ENCODE results near the gene FASN. TPM values are rescaled to one million over a fixed set of nuclear protein-coding genes. Genes with fewer than 3 reads are reported as not detected.
A peak's percentile ranks its signal among the peaks of the same experiment; 100 is the strongest.
"Not testable (repeated sequence)": the region's sequence is repeated elsewhere in the genome, so short reads cannot be mapped to it uniquely, and the experiment has no call there.

FASN gene
- total RNA-seq, 2 donors from 2014 or later, result 13.8 to 46.4 TPM

GRCh38 chr17:82042649-82043048 lies 55.4 kb downstream of the FASN start:
- TF ChIP-seq, protein P1, sequence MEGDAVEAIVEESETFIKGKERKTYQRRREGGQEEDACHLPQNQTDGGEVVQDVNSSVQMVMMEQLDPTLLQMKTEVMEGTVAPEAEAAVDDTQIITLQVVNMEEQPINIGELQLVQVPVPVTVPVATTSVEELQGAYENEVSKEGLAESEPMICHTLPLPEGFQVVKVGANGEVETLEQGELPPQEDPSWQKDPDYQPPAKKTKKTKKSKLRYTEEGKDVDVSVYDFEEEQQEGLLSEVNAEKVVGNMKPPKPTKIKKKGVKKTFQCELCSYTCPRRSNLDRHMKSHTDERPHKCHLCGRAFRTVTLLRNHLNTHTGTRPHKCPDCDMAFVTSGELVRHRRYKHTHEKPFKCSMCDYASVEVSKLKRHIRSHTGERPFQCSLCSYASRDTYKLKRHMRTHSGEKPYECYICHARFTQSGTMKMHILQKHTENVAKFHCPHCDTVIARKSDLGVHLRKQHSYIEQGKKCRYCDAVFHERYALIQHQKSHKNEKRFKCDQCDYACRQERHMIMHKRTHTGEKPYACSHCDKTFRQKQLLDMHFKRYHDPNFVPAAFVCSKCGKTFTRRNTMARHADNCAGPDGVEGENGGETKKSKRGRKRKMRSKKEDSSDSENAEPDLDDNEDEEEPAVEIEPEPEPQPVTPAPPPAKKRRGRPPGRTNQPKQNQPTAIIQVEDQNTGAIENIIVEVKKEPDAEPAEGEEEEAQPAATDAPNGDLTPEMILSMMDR (IDR thresholded peaks at IDR 0.05), result no peak
- peaks cover 0 to 4% of the 10 kb centered on the region in 2 donors for H3K4me1 ChIP-seq
- H3K27me3 ChIP-seq, result no peaks in the 10 kb centered on the region
- no peak overlapping the region for H3K27ac ChIP-seq
- H3K36me3 ChIP-seq, result peaks cover 3% of the 10 kb centered on the region
- DNase-seq (ENCODE audit: low spot score), result no peak
- H3K4me3 ChIP-seq, result no peak overlapping the region
- no peaks in the 10 kb centered on the region for H3K9me3 ChIP-seq

DNA sequence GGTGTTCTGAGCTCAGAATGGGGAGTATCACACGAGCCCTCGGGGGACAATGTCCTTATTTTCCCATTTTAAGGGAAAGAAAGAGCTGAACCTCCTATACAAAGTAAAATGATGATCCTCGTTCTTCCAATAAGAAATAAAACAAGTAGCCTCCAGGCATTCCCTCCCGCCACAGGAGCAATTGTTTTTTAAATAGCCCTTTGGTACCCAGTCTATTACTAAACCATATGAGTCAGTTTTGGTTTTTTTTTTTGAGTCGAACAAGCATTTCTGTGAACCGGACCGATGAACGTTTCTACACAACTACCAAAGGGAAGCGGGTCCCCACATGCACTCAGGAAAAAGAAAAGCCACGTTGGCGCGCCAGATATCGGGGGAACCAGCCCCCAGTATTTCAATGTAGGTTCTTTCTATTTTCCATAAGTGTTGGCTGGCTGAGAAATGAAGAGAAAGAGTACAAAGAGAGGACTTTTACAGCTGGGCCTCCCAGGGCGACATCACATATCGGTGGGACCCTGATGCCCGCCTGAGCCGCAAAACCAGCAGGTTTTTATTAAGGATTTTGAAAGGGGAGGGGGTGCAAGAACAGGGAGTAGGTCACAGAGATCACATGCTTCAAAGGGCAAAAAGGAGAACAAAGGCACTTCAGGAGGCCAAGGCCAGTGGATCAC lies 56.8 kb downstream of the FASN start:
- DNase-seq (ENCODE audit: low spot score), result no peak
- H3K4me3 ChIP-seq, result no peak overlapping the region
- no peak overlapping the region for H3K27ac ChIP-seq
- peaks cover 0 to 12% of the 10 kb centered on the region in 2 donors for H3K4me1 ChIP-seq
- no peaks in the 10 kb centered on the region for H3K9me3 ChIP-seq
- H3K27me3 ChIP-seq, result no peaks in the 10 kb centered on the region
- H3K36me3 ChIP-seq, result no peaks in the 10 kb centered on the region
- TF ChIP-seq, protein P1 (IDR thresholded peaks at IDR 0.05), result no peak

DNA sequence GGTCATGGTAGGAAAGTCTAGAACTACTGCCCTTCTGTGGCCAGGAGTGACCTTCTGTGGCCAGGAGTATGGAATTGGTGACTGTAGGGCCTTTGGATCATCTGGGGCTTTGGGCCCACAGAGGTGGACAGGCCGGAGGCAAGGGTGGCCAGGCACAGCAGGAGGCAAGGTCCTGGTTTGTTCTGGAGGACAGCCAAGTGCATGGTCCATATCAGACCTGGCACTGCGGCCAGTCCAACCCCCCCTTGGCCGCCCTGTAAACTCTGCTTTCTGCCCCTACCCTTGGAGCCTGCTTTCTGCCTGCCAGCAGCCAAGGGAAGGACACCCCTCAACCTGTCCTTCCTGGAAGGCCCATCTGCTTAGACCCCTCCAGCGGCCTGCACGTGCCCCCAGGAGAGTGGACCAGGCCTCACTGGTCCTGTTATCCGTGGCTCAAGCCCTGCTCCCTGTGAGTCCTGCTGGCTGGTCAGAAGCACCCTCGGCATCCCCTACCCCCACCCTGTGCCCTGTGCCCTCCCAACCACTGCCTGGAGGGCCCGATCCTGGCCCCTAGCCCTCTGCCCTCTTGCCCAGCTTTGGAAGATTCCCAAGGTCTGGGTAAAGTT lies 58.2 kb downstream of the FASN start:
- no peak overlapping the region for H3K4me3 ChIP-seq
- DNase-seq (ENCODE audit: low spot score), result no peak

DNA sequence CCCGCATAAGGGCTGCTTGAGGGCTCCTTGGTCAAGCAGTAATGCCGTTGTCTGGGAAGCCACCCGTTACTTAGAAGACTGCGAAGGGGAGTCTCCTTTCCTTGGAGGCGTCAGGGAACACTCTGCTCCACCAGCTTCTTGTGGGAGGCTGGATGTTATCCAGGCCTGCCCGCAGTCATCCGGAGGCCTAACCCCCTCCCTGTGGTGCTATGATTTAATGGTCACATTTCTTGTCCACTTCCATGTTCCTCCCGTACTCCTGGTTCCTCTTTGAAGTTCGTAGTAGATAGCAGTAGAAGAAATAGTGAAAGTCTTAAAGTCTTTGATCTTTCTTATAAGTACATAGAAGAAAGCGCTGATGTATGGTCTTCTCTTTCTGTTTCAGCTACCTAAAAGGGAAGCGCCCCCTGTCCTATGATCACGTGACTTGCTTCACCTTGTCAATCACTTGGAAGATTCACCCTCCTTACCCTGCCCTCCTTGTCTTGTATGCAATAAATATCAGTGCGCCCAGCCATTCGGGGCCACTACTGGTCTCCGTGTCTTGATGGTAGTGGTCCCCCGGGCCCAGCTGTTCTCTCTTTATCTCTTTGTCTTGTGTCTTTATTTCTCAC lies 59.1 kb downstream of the FASN start:
- not testable (repeated sequence) for H3K9me3 ChIP-seq; DNase-seq (ENCODE audit: low spot score); H3K27me3 ChIP-seq; H3K4me3 ChIP-seq; H3K27ac ChIP-seq; H3K36me3 ChIP-seq
- peaks cover 0 to 17% of the 10 kb centered on the region in 2 donors for H3K4me1 ChIP-seq

More for the DNA sequence above, 58.2 kb downstream of the FASN start:
- no peaks in the 10 kb centered on the region for H3K9me3 ChIP-seq
- TF ChIP-seq, protein P1 (IDR thresholded peaks at IDR 0.05), result no peak
- no peak overlapping the region for H3K27ac ChIP-seq
- no peaks in the 10 kb centered on the region for H3K27me3 ChIP-seq
- H3K4me1 ChIP-seq, result peaks cover 0 to 17% of the 10 kb centered on the region in 2 donors
- no peaks in the 10 kb centered on the region for H3K36me3 ChIP-seq

DNA sequence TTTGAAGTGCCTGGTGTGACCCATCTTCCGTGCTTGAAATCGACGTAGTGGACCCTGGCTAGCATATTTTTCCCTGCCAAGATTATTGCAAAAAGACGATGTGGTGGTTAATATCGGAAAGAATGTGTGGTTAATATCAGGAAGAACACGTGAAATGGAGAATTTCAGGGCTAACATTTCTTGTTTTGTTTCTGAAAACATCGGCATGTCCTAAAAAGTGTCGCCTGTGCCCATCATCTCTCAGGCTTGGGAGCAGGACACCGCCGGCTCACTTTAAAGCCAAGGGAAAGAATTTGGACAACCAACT lies 60.2 kb downstream of the FASN start:
- H3K4me1 ChIP-seq, result peaks cover 0 to 17% of the 10 kb centered on the region in 2 donors
- H3K9me3 ChIP-seq, result no peaks in the 10 kb centered on the region
- peak overlapping the region; percentile 3 to 71 for H3K4me3 ChIP-seq
- DNase-seq (ENCODE audit: low spot score), result no peak
- no peaks in the 10 kb centered on the region for H3K36me3 ChIP-seq
- TF ChIP-seq, protein P1 (IDR thresholded peaks at IDR 0.05), result no peak
- no peaks in the 10 kb centered on the region for H3K27me3 ChIP-seq
- peak overlapping the region; percentile 94 to 98 for H3K27ac ChIP-seq

DNA sequence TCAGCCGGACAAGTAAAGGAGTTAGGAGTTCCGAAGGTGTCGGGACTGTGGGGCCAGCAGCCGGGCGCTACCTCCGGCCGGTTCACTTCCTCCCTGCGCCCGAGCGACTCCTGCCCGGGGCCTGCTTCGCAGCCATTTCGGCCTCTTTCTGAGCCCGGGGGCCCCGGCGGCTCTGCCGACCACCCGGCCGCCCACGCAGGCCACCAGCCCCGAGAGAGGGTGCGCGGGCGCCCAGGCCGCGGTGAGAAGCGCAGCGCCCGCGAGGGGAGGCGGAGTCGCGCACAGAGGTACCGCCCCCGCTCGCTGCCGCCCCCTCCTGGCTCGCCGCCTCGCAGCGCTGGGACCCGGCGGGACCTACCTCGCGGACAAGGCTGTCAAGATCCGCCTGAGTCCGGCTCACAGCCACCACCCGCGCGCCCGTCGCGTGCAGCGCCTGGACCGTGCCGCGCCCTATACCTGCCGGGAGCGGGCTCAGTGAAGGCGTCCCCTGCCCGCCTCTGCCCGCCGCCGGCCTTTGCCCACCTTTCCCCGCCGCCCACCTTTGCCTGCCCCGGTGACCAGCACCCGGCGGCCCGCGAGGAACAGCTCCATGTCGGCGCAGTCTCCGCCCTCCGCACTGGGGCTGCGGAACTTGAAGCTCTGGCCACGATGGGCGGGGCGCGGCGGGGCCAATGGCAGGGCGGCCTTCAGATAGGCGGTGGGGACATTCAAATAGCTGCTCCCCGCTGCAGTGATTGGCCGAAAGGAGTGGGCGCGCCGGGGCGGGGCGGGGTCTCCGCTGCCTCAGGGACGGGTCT lies 60.7 kb downstream of the FASN start, which contains the start of gene DCXR:
TSS of gene DCXR (minus strand) at position 606 of the 797 bp plus-strand sequence. CDS start at position 591, 15 bp downstream.
- Histone ChIP-seq H3K4me3 (peak within 1 kb of the TSS; percentile 68 to 71), H3K4me1 (peaks cover 0 to 19% of the 10 kb centered on the region in 2 donors), H3K27ac (peak within 1 kb of the TSS; percentile 94 to 98), H3K9me3 (no peaks in the 10 kb centered on the region), H3K27me3 (no peaks in the 10 kb centered on the region), H3K36me3 (no peaks in the 10 kb centered on the region)
- peak; percentile 99 for DNase-seq (ENCODE audit: low spot score)
- TF ChIP-seq, protein P1 (IDR thresholded peaks at IDR 0.05), result peak; percentile 72 to 83
